Measurements from ENCODE around the gene ATL1.

DNA sequence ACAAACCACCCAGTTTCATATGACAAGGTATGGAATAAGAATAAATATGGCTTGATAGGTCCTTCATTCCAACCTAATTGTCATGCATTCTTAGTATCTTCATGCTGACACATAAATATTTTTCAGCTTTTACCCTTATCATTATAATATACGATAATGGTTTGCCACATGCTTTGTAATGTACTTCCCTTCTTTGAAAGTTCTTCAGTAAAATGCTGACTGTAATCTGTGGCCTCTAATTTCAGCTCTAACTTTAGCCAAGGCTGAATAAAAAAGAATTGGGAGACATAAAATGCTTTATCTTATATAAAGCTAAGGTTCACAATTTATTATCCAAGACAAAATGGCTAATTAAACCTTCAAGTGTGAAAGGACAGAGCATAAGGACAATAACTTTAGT, 24.9 kb upstream of the ATL1 start:
- TF ChIP-seq, protein P1, sequence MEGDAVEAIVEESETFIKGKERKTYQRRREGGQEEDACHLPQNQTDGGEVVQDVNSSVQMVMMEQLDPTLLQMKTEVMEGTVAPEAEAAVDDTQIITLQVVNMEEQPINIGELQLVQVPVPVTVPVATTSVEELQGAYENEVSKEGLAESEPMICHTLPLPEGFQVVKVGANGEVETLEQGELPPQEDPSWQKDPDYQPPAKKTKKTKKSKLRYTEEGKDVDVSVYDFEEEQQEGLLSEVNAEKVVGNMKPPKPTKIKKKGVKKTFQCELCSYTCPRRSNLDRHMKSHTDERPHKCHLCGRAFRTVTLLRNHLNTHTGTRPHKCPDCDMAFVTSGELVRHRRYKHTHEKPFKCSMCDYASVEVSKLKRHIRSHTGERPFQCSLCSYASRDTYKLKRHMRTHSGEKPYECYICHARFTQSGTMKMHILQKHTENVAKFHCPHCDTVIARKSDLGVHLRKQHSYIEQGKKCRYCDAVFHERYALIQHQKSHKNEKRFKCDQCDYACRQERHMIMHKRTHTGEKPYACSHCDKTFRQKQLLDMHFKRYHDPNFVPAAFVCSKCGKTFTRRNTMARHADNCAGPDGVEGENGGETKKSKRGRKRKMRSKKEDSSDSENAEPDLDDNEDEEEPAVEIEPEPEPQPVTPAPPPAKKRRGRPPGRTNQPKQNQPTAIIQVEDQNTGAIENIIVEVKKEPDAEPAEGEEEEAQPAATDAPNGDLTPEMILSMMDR (conservative IDR thresholded peaks at IDR 0.05; ENCODE audit: low read length): no peak
- TF ChIP-seq EZH2phosphoT487 (IDR thresholded peaks at IDR 0.05; ENCODE audit: borderline replicate concordance): no peak
